HEK293 (cell line): ENCODE data around the gene ZXDB.
"Not testable (repeated sequence)": the region's sequence is repeated elsewhere in the genome, so short reads cannot be mapped to it uniquely, and the experiment has no call there.

Source experiments
- CTCF ChIA-PET: fragments of 350-600 bp; formaldehyde crosslinking; extraction: SDS; loops from one replicate; lab custom pipeline; 2021; ENCODE audit warnings: antibody characterized with exemption; lab: Yijun Ruan, JAX
- POLR2A ChIA-PET: fragments of 300-600 bp; formaldehyde crosslinking; extraction: SDS; loops from one replicate; lab custom pipeline; 2020; ENCODE audit warnings: antibody characterized with exemption, inconsistent platforms; lab: Yijun Ruan, JAX
- H3K27ac ChIP-seq: fragments of 200-500 bp; sonication (Bioruptor generic); 2 replicates; pipeline ENCODE4 v1.5.1; 2014; ENCODE audit warnings: low read depth, low read length, control low read depth, inconsistent platforms; ENCODE audit errors: extremely low read depth
- H3K36me3 ChIP-seq, 2 experiments: fragments of 200-500 bp in 1 of 2; sonication (Bioruptor generic) in 1 of 2; 1 replicate in 1 of 2; 2 replicates in 1 of 2; pipeline ENCODE4 v1.5.1; 2014 to 2017; ENCODE audit warnings: inconsistent platforms in 2 of 2, low read length in 2 of 2; ENCODE audit not compliant: control insufficient read depth in 2 of 2, insufficient read depth in 1 of 2
- H3K4me1 ChIP-seq: fragments of 200-500 bp; sonication (Bioruptor generic); 2 replicates; pipeline ENCODE4 v1.5.1; 2014; ENCODE audit warnings: mild to moderate bottlenecking, low read length, inconsistent platforms; ENCODE audit not compliant: control insufficient read depth, insufficient read depth
- H3K4me3 ChIP-seq: 2 replicates; pipeline ENCODE4 v1.5.1; 2011; ENCODE audit warnings: low read depth, mild to moderate bottlenecking, control low read depth, low read length, moderate library complexity
- H3K9me3 ChIP-seq: fragments of 200-500 bp; sonication (Bioruptor generic); 2 replicates; pipeline ENCODE4 v1.5.1; 2014; ENCODE audit warnings: low read depth, low read length, inconsistent platforms; ENCODE audit not compliant: control insufficient read depth, insufficient read depth
- GLI2 ChIP-seq: fragments of 450-650 bp; formaldehyde crosslinking; IDR thresholded peaks from 2 replicates; pipeline ENCODE4; 2017; ENCODE audit warnings: missing biosample characterization, missing genetic modification characterization, low read depth, borderline replicate concordance
- GLI4 ChIP-seq: fragments of 450-650 bp; formaldehyde crosslinking; IDR thresholded peaks from 2 replicates; pipeline ENCODE4 v1.5.1; 2016; ENCODE audit warnings: missing biosample characterization, missing genetic modification characterization
- SCRT1 ChIP-seq: fragments of 450-650 bp; formaldehyde crosslinking; IDR thresholded peaks from 2 replicates; pipeline ENCODE4 v1.5.1; 2016; ENCODE audit warnings: missing biosample characterization, missing genetic modification characterization, borderline replicate concordance
- SCRT2 ChIP-seq: fragments of 450-650 bp; formaldehyde crosslinking; IDR thresholded peaks from 2 replicates; pipeline ENCODE4 v1.5.1; 2016; ENCODE audit warnings: missing biosample characterization, missing genetic modification characterization
- ZBTB20 ChIP-seq: fragments of 450-650 bp; formaldehyde crosslinking; IDR thresholded peaks from 2 replicates; pipeline ENCODE4 v1.5.1; 2016; ENCODE audit warnings: missing biosample characterization, missing genetic modification characterization
- ZFP3 ChIP-seq: fragments of 450-650 bp; formaldehyde crosslinking; IDR thresholded peaks from 2 replicates; pipeline ENCODE4 v1.5.1; 2016; ENCODE audit warnings: low read depth, missing biosample characterization, missing genetic modification characterization
- ZNF138 ChIP-seq: fragments of 450-650 bp; formaldehyde crosslinking; IDR thresholded peaks from 2 replicates; pipeline ENCODE4 v1.5.1; 2016; ENCODE audit warnings: missing biosample characterization, missing genetic modification characterization, borderline replicate concordance
- ZNF169 ChIP-seq: fragments of 450-650 bp; formaldehyde crosslinking; IDR thresholded peaks from 2 replicates; pipeline ENCODE4 v1.5.1; 2016; ENCODE audit warnings: missing biosample characterization, missing genetic modification characterization
- ZNF175 ChIP-seq: fragments of 450-650 bp; formaldehyde crosslinking; IDR thresholded peaks from 2 replicates; pipeline ENCODE4 v1.5.1; 2016; ENCODE audit warnings: missing biosample characterization, missing genetic modification characterization
- ZNF221 ChIP-seq: fragments of 450-650 bp; formaldehyde crosslinking; IDR thresholded peaks from 2 replicates; pipeline ENCODE4 v1.5.1; 2017; ENCODE audit warnings: missing biosample characterization, missing genetic modification characterization, borderline replicate concordance
- ZNF624 ChIP-seq: fragments of 450-650 bp; formaldehyde crosslinking; IDR thresholded peaks from 2 replicates; pipeline ENCODE4 v1.5.1; 2017; ENCODE audit warnings: missing biosample characterization, missing genetic modification characterization
- ZNF654 ChIP-seq: fragments of 450-650 bp; formaldehyde crosslinking; IDR thresholded peaks from 2 replicates; pipeline ENCODE4 v1.5.1; 2016; ENCODE audit warnings: low read depth, missing biosample characterization, missing genetic modification characterization
- ZNF76 ChIP-seq: fragments of 450-650 bp; formaldehyde crosslinking; IDR thresholded peaks from 2 replicates; pipeline ENCODE4; 2016; ENCODE audit warnings: low read depth, missing biosample characterization, missing genetic modification characterization, borderline replicate concordance
- ZNF785 ChIP-seq: fragments of 450-650 bp; formaldehyde crosslinking; IDR thresholded peaks from 2 replicates; pipeline ENCODE4 v1.5.1; 2016; ENCODE audit warnings: missing biosample characterization, missing genetic modification characterization
- TF ChIP-seq, protein P1 (sequence below): fragments of 450-650 bp; formaldehyde crosslinking; IDR thresholded peaks from 2 replicates; pipeline ENCODE4 v1.5.1; 2016; ENCODE audit warnings: missing biosample characterization, missing genetic modification characterization
- TF ChIP-seq, protein P2 (sequence below): fragments of 450-650 bp; formaldehyde crosslinking; IDR thresholded peaks from 2 replicates; pipeline ENCODE4 v1.5.1; 2016; ENCODE audit warnings: missing biosample characterization, missing genetic modification characterization
- TF ChIP-seq, protein P3 (sequence below): fragments of 450-650 bp; formaldehyde crosslinking; IDR thresholded peaks from 2 replicates; pipeline ENCODE4 v1.5.1; 2016; ENCODE audit warnings: missing biosample characterization, missing genetic modification characterization
- TF ChIP-seq, protein P4 (sequence below): fragments of 450-650 bp; formaldehyde crosslinking; IDR thresholded peaks from 2 replicates; pipeline ENCODE4 v1.5.1; 2016; ENCODE audit warnings: missing biosample characterization, missing genetic modification characterization

ZXDB gene

DNA sequence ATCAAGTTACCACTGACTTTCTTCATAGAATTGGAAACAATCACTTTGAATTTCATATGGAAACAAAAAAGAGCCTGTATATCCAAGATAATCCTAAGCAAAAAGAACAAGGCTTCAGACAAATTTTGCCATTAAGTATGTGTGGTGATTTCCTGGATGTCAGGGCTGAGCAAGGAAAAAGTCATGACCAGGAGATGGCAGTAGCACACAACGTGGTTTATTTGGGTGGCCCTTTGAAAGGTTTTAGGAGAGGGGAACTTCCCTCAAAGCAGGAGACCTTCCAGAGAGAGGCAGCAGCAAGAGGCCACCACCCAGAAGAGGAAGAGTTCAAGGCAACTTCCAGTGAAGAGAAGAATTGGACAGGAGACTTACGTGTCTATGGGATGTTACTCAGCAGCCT, 18.1 kb upstream of the ZXDB start:
- Histone ChIP-seq H3K27ac (no peak overlapping the region), H3K4me1 (no peaks in the 10 kb centered on the region), H3K4me3 (no peak overlapping the region), H3K36me3 (no peaks in the 10 kb centered on the region), H3K9me3 (no peaks in the 10 kb centered on the region)
- TF ChIP-seq ZFP3 (tag by site-specific recombination) (no peak), SCRT1 (no peak), ZNF221 (no peak), ZNF138 (no peak), ZNF169 (tag by site-specific recombination) (no peak), ZNF76 (no peak), GLI2 (tag by site-specific recombination) (no peak), ZBTB20 (no peak), SCRT2 (no peak), ZNF654 (tag by site-specific recombination) (peak; percentile 46)
- TF ChIP-seq, protein P1, sequence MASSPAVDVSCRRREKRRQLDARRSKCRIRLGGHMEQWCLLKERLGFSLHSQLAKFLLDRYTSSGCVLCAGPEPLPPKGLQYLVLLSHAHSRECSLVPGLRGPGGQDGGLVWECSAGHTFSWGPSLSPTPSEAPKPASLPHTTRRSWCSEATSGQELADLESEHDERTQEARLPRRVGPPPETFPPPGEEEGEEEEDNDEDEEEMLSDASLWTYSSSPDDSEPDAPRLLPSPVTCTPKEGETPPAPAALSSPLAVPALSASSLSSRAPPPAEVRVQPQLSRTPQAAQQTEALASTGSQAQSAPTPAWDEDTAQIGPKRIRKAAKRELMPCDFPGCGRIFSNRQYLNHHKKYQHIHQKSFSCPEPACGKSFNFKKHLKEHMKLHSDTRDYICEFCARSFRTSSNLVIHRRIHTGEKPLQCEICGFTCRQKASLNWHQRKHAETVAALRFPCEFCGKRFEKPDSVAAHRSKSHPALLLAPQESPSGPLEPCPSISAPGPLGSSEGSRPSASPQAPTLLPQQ: no peak
- TF ChIP-seq, protein P2, sequence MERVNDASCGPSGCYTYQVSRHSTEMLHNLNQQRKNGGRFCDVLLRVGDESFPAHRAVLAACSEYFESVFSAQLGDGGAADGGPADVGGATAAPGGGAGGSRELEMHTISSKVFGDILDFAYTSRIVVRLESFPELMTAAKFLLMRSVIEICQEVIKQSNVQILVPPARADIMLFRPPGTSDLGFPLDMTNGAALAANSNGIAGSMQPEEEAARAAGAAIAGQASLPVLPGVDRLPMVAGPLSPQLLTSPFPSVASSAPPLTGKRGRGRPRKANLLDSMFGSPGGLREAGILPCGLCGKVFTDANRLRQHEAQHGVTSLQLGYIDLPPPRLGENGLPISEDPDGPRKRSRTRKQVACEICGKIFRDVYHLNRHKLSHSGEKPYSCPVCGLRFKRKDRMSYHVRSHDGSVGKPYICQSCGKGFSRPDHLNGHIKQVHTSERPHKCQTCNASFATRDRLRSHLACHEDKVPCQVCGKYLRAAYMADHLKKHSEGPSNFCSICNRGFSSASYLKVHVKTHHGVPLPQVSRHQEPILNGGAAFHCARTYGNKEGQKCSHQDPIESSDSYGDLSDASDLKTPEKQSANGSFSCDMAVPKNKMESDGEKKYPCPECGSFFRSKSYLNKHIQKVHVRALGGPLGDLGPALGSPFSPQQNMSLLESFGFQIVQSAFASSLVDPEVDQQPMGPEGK (tag by site-specific recombination): no peak
- TF ChIP-seq, protein P3, sequence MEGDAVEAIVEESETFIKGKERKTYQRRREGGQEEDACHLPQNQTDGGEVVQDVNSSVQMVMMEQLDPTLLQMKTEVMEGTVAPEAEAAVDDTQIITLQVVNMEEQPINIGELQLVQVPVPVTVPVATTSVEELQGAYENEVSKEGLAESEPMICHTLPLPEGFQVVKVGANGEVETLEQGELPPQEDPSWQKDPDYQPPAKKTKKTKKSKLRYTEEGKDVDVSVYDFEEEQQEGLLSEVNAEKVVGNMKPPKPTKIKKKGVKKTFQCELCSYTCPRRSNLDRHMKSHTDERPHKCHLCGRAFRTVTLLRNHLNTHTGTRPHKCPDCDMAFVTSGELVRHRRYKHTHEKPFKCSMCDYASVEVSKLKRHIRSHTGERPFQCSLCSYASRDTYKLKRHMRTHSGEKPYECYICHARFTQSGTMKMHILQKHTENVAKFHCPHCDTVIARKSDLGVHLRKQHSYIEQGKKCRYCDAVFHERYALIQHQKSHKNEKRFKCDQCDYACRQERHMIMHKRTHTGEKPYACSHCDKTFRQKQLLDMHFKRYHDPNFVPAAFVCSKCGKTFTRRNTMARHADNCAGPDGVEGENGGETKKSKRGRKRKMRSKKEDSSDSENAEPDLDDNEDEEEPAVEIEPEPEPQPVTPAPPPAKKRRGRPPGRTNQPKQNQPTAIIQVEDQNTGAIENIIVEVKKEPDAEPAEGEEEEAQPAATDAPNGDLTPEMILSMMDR (tag by site-specific recombination): peak; percentile 25; the same call in 1 of the 2 replicates
- POLR2A ChIA-PET: no interaction called here
- CTCF ChIA-PET: interaction anchor here (0.6 to 1.5 kb wide), 3 partner anchors 13 to 596 kb away, joined by 3 to 9 read pairs (median 4); no protein-coding TSS in a partner anchor

DNA sequence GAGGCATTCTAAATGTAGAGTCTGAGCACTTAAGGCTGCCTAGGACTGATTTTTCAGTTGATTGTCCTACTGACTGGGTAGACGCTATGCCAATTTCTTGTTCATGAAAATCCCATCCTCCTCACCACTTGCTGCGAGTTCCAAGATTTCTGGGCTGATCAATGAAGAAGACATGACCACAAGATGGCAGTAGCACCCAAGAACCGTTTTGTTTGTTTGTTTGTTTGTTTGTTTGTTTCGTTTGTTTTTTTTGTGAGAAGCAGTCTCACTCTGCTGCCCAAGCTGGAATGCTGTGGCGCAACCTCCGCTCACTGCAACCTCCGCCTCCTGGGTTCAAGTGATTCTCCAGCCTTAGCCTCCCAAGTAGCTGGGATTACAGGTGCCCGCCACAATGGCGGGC, 8.9 kb upstream of the ZXDB start:
- POLR2A ChIA-PET, H3K4me3 ChIP-seq: not testable (repeated sequence)
- CTCF ChIA-PET: interaction anchor here (0.6 kb wide), 1 partner anchor 215 kb away, joined by 3 read pairs; no protein-coding TSS in a partner anchor

DNA sequence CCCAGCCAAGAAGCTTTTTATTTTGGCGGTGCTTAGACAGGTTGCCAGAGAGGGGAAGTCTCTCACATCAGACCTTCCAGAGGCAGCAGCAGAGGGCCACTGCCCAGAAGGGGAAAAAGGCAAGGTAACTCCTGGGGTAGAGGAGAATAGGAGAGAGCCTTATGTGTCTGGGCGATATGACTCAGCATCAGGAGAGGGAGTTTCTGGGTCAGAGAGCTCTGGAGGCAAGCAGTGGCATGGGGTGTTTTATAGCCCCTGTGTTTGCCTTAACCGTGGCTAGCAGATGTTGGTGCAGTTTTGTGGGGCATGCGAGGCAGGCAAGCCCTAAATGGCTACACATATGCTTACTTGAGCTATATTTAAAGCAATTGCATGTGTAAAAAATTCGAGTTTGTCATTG, 8.3 kb upstream of the ZXDB start:
- no peak for TF ChIP-seq ZNF785
- TF ChIP-seq GLI4: no peak
- no peak for TF ChIP-seq ZNF624 (tag by site-specific recombination)
- no peak for TF ChIP-seq ZNF654 (tag by site-specific recombination)
- TF ChIP-seq, protein P4, sequence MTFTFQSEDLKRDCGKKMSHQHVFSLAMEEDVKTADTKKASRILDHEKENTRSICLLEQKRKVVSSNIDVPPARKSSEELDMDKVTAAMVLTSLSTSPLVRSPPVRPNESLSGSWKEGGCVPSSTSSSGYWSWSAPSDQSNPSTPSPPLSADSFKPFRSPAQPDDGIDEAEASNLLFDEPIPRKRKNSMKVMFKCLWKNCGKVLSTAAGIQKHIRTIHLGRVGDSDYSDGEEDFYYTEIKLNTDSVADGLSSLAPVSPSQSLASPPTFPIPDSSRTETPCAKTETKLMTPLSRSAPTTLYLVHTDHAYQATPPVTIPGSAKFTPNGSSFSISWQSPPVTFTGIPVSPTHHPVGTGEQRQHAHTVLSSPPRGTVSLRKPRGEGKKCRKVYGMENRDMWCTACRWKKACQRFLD (tag by site-specific recombination): no peak
- no peak for TF ChIP-seq ZNF175 (tag by site-specific recombination)
- Histone ChIP-seq H3K27ac (no peak overlapping the region), H3K4me3 (no peak overlapping the region), H3K9me3 (no peaks in the 10 kb centered on the region), H3K4me1 (no peaks in the 10 kb centered on the region), H3K36me3 (no peaks in the 10 kb centered on the region)
- ChIA-PET POLR2A (no interaction called here), CTCF (interaction anchor here (0.6 kb wide), 1 partner anchor 215 kb away, joined by 3 read pairs; no protein-coding TSS in a partner anchor)

More for the DNA sequence above, 8.9 kb upstream of the ZXDB start:
- not testable (repeated sequence) for H3K4me1 ChIP-seq, H3K27ac ChIP-seq, H3K9me3 ChIP-seq, H3K36me3 ChIP-seq
- TF ChIP-seq ZNF654 (tag by site-specific recombination): peak; percentile 43
